Breast epithelium (tissue), 3 donors: ENCODE measurements around the gene LBHD1.

ENCODE experiments used
- CTCF ChIP-seq, 3 donors: fragments of 450-650 bp; IDR thresholded peaks; one replicate each; pipeline ENCODE4 v1.5.1; 2016 to 2017; ENCODE audit warnings: antibody characterized with exemption in 3 of 3, mild to moderate bottlenecking in 3 of 3, moderate library complexity in 3 of 3
- POLR2A ChIP-seq: fragments of 450-650 bp; IDR thresholded peaks from one replicate; pipeline ENCODE4 v1.6.1; 2016; ENCODE audit warnings: antibody characterized with exemption, mild to moderate bottlenecking, moderate library complexity

DNA sequence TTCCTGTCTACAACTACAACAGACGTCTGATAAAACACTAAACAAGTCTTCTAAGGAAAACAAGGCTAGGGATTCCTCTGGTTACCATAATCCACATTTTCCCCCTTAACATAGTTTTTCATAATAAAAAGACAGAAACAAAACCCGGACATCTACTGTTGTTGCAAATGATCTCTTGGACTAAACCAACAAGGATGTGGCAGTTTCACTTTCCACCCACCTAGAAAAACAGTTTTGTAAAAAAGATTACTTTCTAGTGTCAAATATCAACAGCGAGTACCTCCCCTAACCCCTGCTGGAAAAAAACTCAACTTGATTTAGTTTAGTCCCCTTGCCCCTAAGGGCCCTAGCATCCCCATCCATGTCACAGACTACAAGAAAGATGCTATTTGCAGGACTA lies 40.8 kb upstream of the LBHD1 start:
- TF ChIP-seq POLR2A, result no peak
- TF ChIP-seq CTCF (IDR thresholded peaks at IDR 0.05), result no peak
